BJ (cell line): ENCODE data around the gene ADARB2. TPM values are rescaled to one million over a fixed set of nuclear protein-coding genes. Genes with fewer than 3 reads are reported as not detected.

Experiments
- CTCF ChIA-PET: fragments of 350-600 bp; formaldehyde crosslinking; extraction: SDS; loops from one replicate; lab custom pipeline; 2021; ENCODE audit warnings: antibody characterized with exemption, inconsistent platforms; lab: Yijun Ruan, JAX
- POLR2A ChIA-PET: fragments of 300-600 bp; sonication (Branson Sonifier 250); formaldehyde crosslinking; extraction: SDS; loops from one replicate; lab custom pipeline; 2021; ENCODE audit warnings: antibody characterized with exemption; lab: Charles Lee
- DNase-seq: peaks from one replicate; pipeline ENCODE4 v3.0.0-alpha.2; 2011; ENCODE audit warnings: low read depth
- H3K27me3 ChIP-seq: 2 replicates; pipeline ENCODE4 v1.6.0; 2011; ENCODE audit warnings: low read length; ENCODE audit not compliant: control insufficient read depth, insufficient read depth
- H3K36me3 ChIP-seq: 2 replicates; pipeline ENCODE4 v1.5.1; 2011; ENCODE audit warnings: low read length; ENCODE audit not compliant: control insufficient read depth, insufficient read depth
- H3K4me3 ChIP-seq: 2 replicates; pipeline ENCODE4 v1.5.1; 2011; ENCODE audit warnings: low read depth, mild to moderate bottlenecking, control low read depth, low read length
- CTCF ChIP-seq: IDR thresholded peaks from 2 replicates; pipeline ENCODE4 v1.5.1; 2011; ENCODE audit warnings: low read depth, mild to moderate bottlenecking, control low read depth, inconsistent platforms, low read length, moderate library complexity; ENCODE audit not compliant: insufficient read depth
- polyA plus RNA-seq: library from polyadenylated mRNA; depleted of rRNA; stranded (reverse); fragments of >200 nt; gene quantifications from 2 replicates; pipeline ENCODE4 v1.2.3, GENCODE V29; 2011

Gene ADARB2
- polyA plus RNA-seq, 1 experiment = not detected

- POLR2A ChIA-PET = no interaction called here
- CTCF ChIA-PET = no interaction called here
- TF ChIP-seq CTCF = no peak
These were observed 473.3 kb downstream of the ADARB2 start for GRCh38 chr10:1264001-1264400.

GRCh38 chr10:1257274-1257673, 480.1 kb downstream of the ADARB2 start:
- Histone ChIP-seq H3K27me3 (no peaks in the 10 kb centered on the region), H3K36me3 (no peaks in the 10 kb centered on the region), H3K4me3 (no peak overlapping the region)
- ChIA-PET POLR2A (no interaction called here), CTCF (no interaction called here)
- no peak for DNase-seq
- no peak for TF ChIP-seq CTCF

More at GRCh38 chr10:1264001-1264400, 473.3 kb downstream of the ADARB2 start:
- H3K27me3 ChIP-seq = no peaks in the 10 kb centered on the region
- H3K4me3 ChIP-seq = no peak overlapping the region
- H3K36me3 ChIP-seq = no peaks in the 10 kb centered on the region
- DNase-seq = no peak

GRCh38 chr10:1256432-1256725, 480.9 kb downstream of the ADARB2 start:
- H3K27me3 ChIP-seq = no peaks in the 10 kb centered on the region
- POLR2A ChIA-PET = no interaction called here
- H3K36me3 ChIP-seq = no peaks in the 10 kb centered on the region
- H3K4me3 ChIP-seq = no peak overlapping the region
- DNase-seq = no peak
- no peak for TF ChIP-seq CTCF
- CTCF ChIA-PET = no interaction called here

GRCh38 chr10:1255600-1256431, 481.5 kb downstream of the ADARB2 start:
- no peaks in the 10 kb centered on the region for H3K36me3 ChIP-seq
- TF ChIP-seq CTCF = no peak
- ChIA-PET CTCF (no interaction called here), POLR2A (no interaction called here)
- no peak overlapping the region for H3K4me3 ChIP-seq
- H3K27me3 ChIP-seq = no peaks in the 10 kb centered on the region
- no peak for DNase-seq

- ChIA-PET CTCF (no interaction called here), POLR2A (no interaction called here)
- Histone ChIP-seq H3K4me3 (no peak overlapping the region), H3K27me3 (no peaks in the 10 kb centered on the region), H3K36me3 (no peaks in the 10 kb centered on the region)
- no peak for TF ChIP-seq CTCF
- no peak for DNase-seq
These were observed 482.2 kb downstream of the ADARB2 start for GRCh38 chr10:1255118-1255517.
